ENCODE measurements around the gene DBT. TPM values are rescaled to one million over a fixed set of nuclear protein-coding genes. Genes with fewer than 3 reads are reported as not detected.

The DBT gene
- polyA plus RNA-seq, 1 of the 3 experiments (the other 2 are of a cell fraction), result 2.0 TPM

DNA sequence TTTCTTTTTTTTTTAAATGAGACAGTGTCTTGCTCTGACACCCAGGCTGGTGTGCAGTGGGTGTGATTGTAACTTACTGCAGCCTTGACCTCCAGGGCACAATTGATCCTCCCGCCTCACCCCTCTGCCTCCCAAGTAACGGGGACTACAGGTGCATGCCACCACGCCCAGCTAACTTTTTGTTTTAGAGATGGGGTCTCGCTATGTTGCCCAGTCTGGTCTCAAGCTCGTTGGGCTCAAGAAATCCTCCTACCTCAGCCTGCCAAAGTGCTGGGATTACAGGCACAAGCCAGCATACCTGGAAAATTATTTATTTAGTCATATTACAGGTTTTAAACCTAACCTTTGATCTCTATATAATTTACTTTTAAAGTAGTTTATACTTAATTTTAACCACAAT is 84.9 kb downstream of the DBT start:
- POLR2A ChIA-PET, result no interaction called here

More for the DNA sequence above, 84.9 kb downstream of the DBT start:
- no peak for DNase-seq
- H3K27me3 ChIP-seq (ENCODE audit: insufficient read depth), result no peaks in the 10 kb centered on the region
- no peaks in the 10 kb centered on the region for H3K4me1 ChIP-seq (ENCODE audit: control insufficient read depth in 1 of 2, insufficient read depth in 2 of 2, low read depth in 1 of 2, low read length in 1 of 2)
- no peaks in the 10 kb centered on the region for H3K36me3 ChIP-seq (replicated peaks in 1 of 2; ENCODE audit: control insufficient read depth in 1 of 2, insufficient read depth in 2 of 2, low read length in 1 of 2)
- CTCF ChIA-PET, result interaction anchor here (1.1 to 2.2 kb wide), 3 partner anchors 8 to 252 kb away, joined by 3 to 5 read pairs (median 3); partner anchors contain the start of gene LRRC39
- H4K20me1 ChIP-seq (ENCODE audit: insufficient read depth), result no peaks in the 10 kb centered on the region
- H3K9me2 ChIP-seq, result no peaks in the 10 kb centered on the region
- no peaks in the 10 kb centered on the region for H3K79me2 ChIP-seq (ENCODE audit: insufficient read depth)
- no peak overlapping the region for H3K27ac ChIP-seq (ENCODE audit: low read depth in 2 of 2, low read length in 1 of 2)
- H2AFZ ChIP-seq (ENCODE audit: low read depth), result no peak overlapping the region
- TF ChIP-seq ELF1 (IDR thresholded peaks at IDR 0.05) (no peak), JUND (IDR thresholded peaks at IDR 0.05) (no peak), FOXJ3 (CRISPR knock-in tag; IDR thresholded peaks at IDR 0.05) (no peak), PBX3 (IDR thresholded peaks at IDR 0.05) (no peak), RCOR1 (IDR thresholded peaks at IDR 0.05; ENCODE audit: low read length) (no peak), GABPA (IDR thresholded peaks at IDR 0.05; ENCODE audit: low read depth) (no peak), REST (IDR thresholded peaks at IDR 0.05; ENCODE audit: low read depth, low read length) (no peak), USF1 (IDR thresholded peaks at IDR 0.05; ENCODE audit: borderline replicate concordance, low read depth) (no peak), YY1 (IDR thresholded peaks at IDR 0.05; ENCODE audit: low read depth) (no peak), EZH2phosphoT487 (IDR thresholded peaks at IDR 0.05; ENCODE audit: borderline replicate concordance, low read depth) (no peak), TCF12 (IDR thresholded peaks at IDR 0.05) (no peak), RAD21 (IDR thresholded peaks at IDR 0.05; ENCODE audit: low read length) (no peak)
- TF ChIP-seq, protein P1, sequence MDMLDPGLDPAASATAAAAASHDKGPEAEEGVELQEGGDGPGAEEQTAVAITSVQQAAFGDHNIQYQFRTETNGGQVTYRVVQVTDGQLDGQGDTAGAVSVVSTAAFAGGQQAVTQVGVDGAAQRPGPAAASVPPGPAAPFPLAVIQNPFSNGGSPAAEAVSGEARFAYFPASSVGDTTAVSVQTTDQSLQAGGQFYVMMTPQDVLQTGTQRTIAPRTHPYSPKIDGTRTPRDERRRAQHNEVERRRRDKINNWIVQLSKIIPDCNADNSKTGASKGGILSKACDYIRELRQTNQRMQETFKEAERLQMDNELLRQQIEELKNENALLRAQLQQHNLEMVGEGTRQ (IDR thresholded peaks at IDR 0.05; ENCODE audit: borderline replicate concordance, low read depth, low read length), result no peak
- 80% methylated on average over 5 of the region's 5 CpGs for WGBS (ENCODE audit: low lambda C conversion rate)
- H3K4me2 ChIP-seq, result no peak overlapping the region
- no peaks in the 10 kb centered on the region for H3K9me3 ChIP-seq
- no peak overlapping the region for H3K4me3 ChIP-seq (ENCODE audit: low read depth in 2 of 2, low read length in 1 of 2)
- no peaks in the 10 kb centered on the region for H3F3A ChIP-seq (replicated peaks; ENCODE audit: insufficient read depth)
- no peak overlapping the region for H3K9ac ChIP-seq

Data from SK-N-SH (cell line).